Stomach (tissue), 4 donors: Measurements from ENCODE around the gene ERC2.

Experiments used
- CTCF ChIP-seq, 7 experiments: fragments of 450-650 bp in 4 of 7; fragments of 200-600 bp in 3 of 7; sonication (generic) in 3 of 7; IDR thresholded peaks; one replicate each; pipeline ENCODE4 v1.5.1; 2016 to 2019; ENCODE audit warnings: antibody characterized with exemption in 7 of 7, control low read depth in 2 of 7, mild to moderate bottlenecking in 1 of 7
- POLR2AphosphoS5 ChIP-seq, 3 donors: sonication (generic); formaldehyde crosslinking; IDR thresholded peaks; one replicate each; pipeline ENCODE4 v1.6.1; 2016; ENCODE audit warnings: antibody characterized with exemption in 3 of 3

- no peak for TF ChIP-seq CTCF (IDR thresholded peaks at IDR 0.05)
- no peak for TF ChIP-seq POLR2AphosphoS5 (IDR thresholded peaks at IDR 0.05)
Measured at GRCh38 chr3:56428667-56429066, 39.6 kb downstream of the ERC2 start.
